GM12801 (cell line): ENCODE data around the gene BICRA.

Source experiments
- CTCF ChIP-seq: IDR thresholded peaks from one replicate; pipeline ENCODE4 v1.5.1; 2011; ENCODE audit warnings: control low read depth; ENCODE audit not compliant: insufficient read length; ENCODE audit errors: extremely low read depth

Gene BICRA

GRCh38 chr19:47608074-47608918 lies 638 bp upstream of the BICRA start:
- TF ChIP-seq CTCF = no peak

- no peak for TF ChIP-seq CTCF
Measured at GRCh38 chr19:47609906-47610894, 1.3 kb downstream of the BICRA start.

GRCh38 chr19:47610902-47611301 lies 2.0 kb downstream of the BICRA start:
- TF ChIP-seq CTCF = no peak

GRCh38 chr19:47613165-47614020 lies 4.5 kb downstream of the BICRA start:
- TF ChIP-seq CTCF = no peak

GRCh38 chr19:47614021-47614295 lies 5.0 kb downstream of the BICRA start:
- no peak for TF ChIP-seq CTCF

- no peak for TF ChIP-seq CTCF
Measured at GRCh38 chr19:47614559-47614958, 5.6 kb downstream of the BICRA start.

- no peak for TF ChIP-seq CTCF
Measured at GRCh38 chr19:47615230-47615629, 6.3 kb downstream of the BICRA start.
